Fibroblast of lung (primary cell): ENCODE data around the gene DNM3.

Experiments used
- CTCF ChIP-seq, 2 donors: IDR thresholded peaks in 1 of 2; conservative IDR thresholded peaks in 1 of 2; 1 replicate in 1 of 2; 2 replicates in 1 of 2; pipeline ENCODE4 v1.5.1; 2011 to 2012; ENCODE audit warnings: low read length in 2 of 2, control low read depth in 1 of 2, inconsistent platforms in 1 of 2, low read depth in 1 of 2, mild to moderate bottlenecking in 1 of 2
- EZH2 ChIP-seq: IDR thresholded peaks from 2 replicates; pipeline ENCODE4 v1.5.1; 2012; ENCODE audit warnings: low read length, control low read depth, mild to moderate bottlenecking; ENCODE audit errors: missing control alignments

GRCh38 chr1:171800851-171801250, 40.4 kb upstream of the DNM3 start:
- TF ChIP-seq CTCF (conservative IDR thresholded peaks at IDR 0.05 in 1 of 2, IDR thresholded peaks at IDR 0.05 in 1 of 2; ENCODE audit: low read depth in 1 of 2, low read length in 2 of 2) (no peak), EZH2 (no peak)
